COLO829 (cell line): ENCODE data around the gene TYMP.
"Not testable (repeated sequence)": the region's sequence is repeated elsewhere in the genome, so short reads cannot be mapped to it uniquely, and the experiment has no call there.

Source experiments
- DNase-seq: peaks from one replicate; pipeline ENCODE4 v3.0.0; 2012; ENCODE audit warnings: low spot score

The TYMP gene

GRCh38 chr22:50524676-50525103, 5.1 kb downstream of the TYMP start:
- no peak for DNase-seq

GRCh38 chr22:50523806-50524675, 5.8 kb downstream of the TYMP start:
- DNase-seq: no peak

- no peak for DNase-seq
These were observed 6.4 kb downstream of the TYMP start for GRCh38 chr22:50523458-50523805.

- no peak for DNase-seq
These were observed 6.9 kb downstream of the TYMP start for GRCh38 chr22:50522806-50523438.

- no peak for DNase-seq
These were observed 7.5 kb downstream of the TYMP start for GRCh38 chr22:50522208-50522805.

GRCh38 chr22:50521710-50522109, 8.1 kb downstream of the TYMP start:
- no peak for DNase-seq

- no peak for DNase-seq
These were observed 8.9 kb downstream of the TYMP start for GRCh38 chr22:50520826-50521453.

- not testable (repeated sequence) for DNase-seq
These were observed 9.6 kb downstream of the TYMP start for GRCh38 chr22:50520184-50520583.

GRCh38 chr22:50519151-50519550, 10.7 kb downstream of the TYMP start:
- no peak for DNase-seq

- no peak for DNase-seq
These were observed 11.2 kb downstream of the TYMP start for GRCh38 chr22:50518606-50519005.

GRCh38 chr22:50517495-50518260, 12.1 kb downstream of the TYMP start:
- DNase-seq: no peak

GRCh38 chr22:50516891-50517290, 12.9 kb downstream of the TYMP start:
- DNase-seq: no peak

- no peak for DNase-seq
These were observed 13.7 kb downstream of the TYMP start for GRCh38 chr22:50516068-50516467.

- DNase-seq: no peak
These were observed 16.6 kb downstream of the TYMP start for GRCh38 chr22:50513175-50513574.

GRCh38 chr22:50508897-50509296, 20.9 kb downstream of the TYMP start:
- no peak for DNase-seq

- DNase-seq: peak; percentile 100
These were observed 21.6 kb downstream of the TYMP start, which contains the start of gene NCAPH2 for GRCh38 chr22:50507991-50508884. Gene NCAPH2 (plus strand): TSS chr22:50508224. CDS start chr22:50508338, 114 bp downstream.

- DNase-seq: peak; percentile 94
These were observed 22.3 kb downstream of the TYMP start, which contains the start of gene LMF2 for GRCh38 chr22:50507421-50507990. Gene LMF2 (minus strand): TSS chr22:50507702. CDS start chr22:50507675, 27 bp downstream.

- DNase-seq: no peak
These were observed 23.0 kb downstream of the TYMP start for GRCh38 chr22:50506611-50507420.
